C1 segment of cervical spinal cord (tissue), 14 donors: ENCODE data around the gene HHIPL2.
"Not testable (repeated sequence)": the region's sequence is repeated elsewhere in the genome, so short reads cannot be mapped to it uniquely, and the experiment has no call there.

ENCODE experiments used
- DNase-seq, 14 donors: peaks; one replicate each; lab custom pipeline; 2025; lab: John Stamatoyannopoulos, UW

HHIPL2 gene

DNA sequence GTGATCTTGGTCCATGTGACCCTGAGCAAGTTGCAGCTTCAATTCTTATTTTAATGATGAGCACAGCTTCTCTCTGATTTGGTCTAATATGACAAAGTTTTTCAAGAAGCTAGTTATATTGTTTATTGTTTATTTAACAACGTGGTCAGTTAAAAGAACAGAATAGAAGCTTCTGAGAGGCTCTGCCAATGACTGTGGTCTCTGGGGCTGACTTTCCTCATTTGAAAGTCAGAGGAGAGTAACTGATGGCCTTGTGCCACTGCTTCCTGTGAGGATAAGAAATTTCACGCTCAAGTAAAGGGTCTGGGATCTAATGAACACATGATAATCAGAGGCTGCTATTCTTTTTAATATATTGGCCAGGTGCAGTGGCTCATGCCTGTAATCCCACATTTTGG, 7.3 kb downstream of the HHIPL2 start:
- DNase-seq = no peak

DNA sequence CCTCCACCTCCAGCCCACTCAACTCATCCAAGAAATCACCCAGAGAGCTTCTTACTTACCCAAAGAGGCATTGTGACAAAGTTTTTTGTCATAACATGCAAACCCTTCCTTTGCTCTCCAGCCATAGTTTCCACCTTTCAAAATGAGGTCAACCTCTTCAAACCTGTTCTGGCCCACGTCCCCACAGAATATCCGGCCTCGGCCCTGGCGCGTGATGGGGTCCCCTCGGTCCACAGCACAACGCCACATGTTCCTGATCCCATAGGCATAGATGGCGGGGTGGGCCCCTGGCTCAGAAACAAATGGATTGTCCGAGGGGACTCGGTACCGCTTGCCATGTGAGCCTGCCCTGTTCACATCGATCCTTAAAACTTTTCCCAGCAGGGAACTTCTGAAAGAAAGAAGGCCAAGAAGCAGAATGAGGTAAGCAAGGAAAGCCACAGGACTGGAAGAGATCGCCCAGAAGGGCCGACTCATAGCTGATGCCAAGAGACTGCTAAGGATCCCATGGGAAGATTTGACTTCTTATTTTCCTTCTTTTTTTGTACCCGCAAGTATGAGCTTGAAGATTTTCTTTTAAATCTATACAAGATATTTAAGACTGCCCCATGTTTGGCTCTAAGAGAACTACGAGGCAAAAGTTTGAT, 7.8 kb downstream of the HHIPL2 start:
- no peak for DNase-seq

DNA sequence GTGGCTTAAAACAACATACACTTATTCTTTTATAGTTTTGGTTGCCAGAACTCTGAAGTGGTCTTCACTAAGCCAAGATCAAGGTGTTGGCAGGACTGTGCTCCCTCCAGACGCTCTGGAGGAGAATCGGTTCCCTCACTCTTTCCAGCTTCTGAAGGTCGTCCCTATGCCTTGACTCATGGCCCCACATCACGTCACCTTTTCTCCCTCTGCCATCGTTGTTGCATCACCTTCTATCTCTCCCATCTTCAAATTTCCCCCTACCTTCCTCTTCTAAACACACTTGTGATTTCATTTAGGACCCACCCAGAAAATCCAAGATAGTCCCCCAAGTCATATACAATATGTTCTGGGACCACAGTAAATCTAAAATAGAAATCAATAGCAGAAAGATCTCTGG, 12.4 kb downstream of the HHIPL2 start:
- DNase-seq = no peak

DNA sequence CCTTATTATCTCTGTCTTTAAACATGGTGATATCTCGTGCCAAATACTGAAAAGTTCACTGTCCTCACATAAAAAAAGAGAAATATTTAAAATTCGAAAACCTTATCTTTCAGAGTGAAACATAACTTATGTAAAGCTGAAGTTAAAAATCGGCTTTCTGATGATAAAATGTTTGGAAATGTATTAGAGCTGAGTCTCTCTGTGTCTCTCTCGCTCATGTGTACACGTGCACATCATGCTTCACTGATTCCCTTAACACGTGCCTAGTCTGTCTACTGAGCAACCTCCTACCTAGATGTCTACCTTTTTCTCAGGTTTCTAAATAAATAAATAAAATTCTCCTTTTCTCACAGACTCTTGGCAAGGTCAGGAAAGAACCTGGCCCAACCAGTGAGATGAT, 17.1 kb downstream of the HHIPL2 start:
- DNase-seq = no peak

DNA sequence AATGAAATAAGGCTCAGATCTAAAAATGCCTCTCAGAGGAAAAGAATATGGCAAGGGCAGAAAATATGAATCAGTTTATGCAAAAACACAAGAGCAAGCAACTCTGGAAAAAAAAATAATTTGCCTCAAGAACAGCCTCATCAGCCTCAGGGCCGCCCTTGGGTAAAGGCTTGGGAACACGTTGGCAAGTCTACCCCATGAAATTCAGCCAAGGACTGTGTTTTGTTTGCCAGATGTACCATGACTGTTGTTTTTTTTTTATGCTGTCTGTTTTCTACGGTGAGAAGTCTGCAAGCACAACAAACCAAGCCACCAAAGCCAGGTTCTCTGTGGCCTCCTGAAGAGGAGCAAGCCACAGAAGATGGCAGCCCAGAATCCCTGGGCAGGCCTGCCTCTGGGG, 18.0 kb downstream of the HHIPL2 start:
- DNase-seq = no peak

DNA sequence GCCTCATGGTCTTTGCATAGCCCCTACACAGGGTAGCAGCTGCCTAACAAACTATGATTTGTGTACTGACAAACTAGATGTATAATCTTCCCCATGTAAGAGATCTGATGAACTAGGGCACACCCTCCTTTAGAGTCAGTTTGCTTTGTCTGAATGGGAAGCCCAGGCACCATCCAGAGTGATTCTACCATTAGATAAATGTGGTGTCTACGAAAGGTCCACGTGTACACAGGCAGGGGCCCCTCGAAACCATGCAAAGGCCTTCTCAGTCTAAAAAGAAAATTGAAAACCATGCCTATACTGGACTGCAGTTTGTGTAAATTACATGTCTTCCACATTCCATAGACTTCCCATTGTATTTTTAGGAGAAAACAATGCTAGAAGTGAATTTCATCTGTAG, 18.7 kb downstream of the HHIPL2 start:
- no peak for DNase-seq

DNA sequence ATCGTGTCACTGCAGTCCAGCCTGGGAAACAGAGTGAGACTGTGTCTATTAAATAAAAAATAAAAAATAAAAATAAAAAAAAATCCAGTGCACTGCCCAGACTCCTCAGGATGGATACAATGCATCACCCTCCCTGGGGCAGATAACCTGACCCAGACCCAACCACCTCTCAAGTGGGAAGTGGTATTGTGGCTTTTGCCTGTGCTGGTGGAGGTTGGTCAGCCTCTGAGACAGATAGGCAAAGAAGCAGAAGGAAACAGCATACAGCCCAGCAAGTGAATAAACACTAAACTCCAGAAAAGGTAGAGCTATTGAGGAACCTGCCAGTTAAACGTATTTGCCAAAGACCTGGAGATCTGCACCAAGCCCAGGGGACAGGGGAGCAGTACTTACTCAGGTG, 22.0 kb downstream of the HHIPL2 start:
- no peak for DNase-seq

DNA sequence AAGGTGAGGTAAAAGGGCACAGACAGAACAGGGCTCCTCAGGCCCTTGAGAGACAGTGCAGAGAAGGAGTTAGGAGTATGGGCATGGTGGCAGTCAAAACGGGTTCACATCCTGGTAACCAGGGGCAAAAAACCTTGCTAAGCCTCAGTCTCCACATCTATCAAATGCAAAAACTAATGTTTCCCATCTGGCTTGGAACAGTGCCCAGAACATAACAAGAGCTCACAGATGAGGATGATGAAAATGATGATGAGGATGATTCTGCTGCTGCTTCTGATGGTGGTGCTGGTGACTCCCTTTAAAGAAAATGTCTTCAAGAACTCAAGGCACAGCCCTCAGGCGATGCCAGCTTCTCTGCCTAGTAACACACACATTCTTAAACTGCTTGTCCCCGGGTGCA, 24.1 kb downstream of the HHIPL2 start:
- DNase-seq = no peak

DNA sequence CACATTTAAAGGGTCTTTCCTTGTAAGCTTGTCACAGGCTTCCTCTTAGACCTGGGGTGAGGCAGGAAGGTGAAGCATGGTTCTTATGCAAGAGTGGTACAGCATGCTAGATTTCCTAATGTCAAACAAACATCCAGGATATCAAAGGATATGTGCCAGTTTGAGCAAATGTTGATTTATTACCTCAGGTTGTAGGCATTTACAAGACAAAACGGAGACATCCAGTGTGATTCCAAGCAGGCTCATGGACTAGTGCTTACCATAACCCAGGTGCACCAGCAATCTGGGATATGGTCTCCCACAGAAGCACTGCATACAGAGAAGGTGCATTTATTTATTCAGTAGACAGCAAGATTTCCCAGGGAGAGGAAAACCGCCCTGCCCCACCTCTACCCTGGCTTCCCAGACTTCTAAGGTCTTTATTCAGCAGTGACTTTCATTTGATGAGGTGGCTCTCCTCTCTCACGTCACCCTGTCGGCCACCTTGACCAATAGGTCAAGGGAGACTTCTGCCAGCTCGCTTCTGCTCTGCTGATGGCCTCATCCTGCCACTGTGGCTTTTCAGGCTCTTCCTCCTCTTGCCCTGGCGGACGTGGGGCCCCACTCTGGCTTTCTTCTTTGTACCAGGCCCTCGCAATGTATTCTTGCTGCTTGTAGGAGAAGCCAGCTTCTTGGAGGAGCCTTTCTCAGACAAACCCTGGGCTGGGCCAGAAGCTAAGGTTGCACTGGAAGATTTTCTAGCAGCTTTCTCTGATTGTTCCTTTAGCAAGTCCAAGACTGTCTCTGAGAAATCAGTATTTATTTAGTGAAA, 25.6 kb downstream of the HHIPL2 start:
- no peak for DNase-seq

DNA sequence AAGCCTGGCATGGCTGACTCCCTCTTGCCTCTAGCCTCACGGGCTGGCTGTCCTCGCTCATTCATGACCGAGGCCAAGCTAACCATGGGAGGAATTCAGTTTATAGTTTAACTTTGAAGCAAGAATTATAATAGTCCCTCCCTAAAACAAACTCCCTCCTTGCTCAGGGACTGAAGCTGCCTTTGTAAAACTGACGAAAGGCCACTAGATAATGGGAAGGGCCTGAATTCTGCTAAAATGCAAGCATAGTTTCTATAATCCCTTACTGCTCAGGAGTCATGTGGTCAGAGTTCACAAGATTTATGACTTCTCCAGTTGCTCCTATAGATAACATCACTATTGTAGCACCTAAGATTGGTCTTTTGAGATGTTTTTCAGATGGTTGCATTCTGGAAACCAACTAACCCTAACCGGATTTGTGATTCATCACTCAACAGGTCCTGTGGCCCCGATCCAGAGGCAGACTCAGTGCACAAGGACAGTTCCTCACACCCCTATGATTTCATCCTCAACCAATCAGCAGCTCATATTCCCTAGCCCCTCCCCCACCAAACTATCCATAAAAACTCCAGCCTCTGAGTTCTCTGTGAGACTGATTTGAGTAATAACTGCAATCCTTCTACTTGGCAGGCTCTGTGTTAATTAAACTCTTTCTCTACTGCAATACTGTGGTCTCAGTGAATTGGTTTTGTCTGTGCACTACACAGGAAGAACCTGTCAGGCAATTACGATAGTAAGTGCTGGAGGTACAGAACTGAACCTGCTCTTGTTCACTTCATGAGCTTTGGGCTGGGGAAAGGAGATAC, 26.4 kb downstream of the HHIPL2 start:
- DNase-seq = no peak

DNA sequence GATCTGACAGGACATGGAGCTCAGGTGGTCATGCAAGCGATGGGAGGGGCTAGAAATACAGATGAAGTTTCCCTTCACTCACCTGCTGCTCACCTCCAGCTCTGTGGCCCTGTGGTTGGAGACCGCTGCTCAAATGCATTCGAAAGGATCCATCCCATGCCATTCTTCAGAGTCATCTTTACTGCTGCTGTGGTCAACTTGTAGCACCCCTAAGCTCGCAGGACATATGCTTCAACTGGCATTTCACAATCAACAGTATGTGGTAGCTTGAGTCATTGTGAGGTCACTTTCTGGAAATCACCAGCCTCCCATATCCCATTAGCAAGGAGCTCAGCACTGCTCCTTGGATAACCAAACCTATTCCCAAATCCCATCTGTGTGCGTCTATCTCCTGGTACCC, 58.4 kb downstream of the HHIPL2 start:
- DNase-seq = not testable (repeated sequence)

DNA sequence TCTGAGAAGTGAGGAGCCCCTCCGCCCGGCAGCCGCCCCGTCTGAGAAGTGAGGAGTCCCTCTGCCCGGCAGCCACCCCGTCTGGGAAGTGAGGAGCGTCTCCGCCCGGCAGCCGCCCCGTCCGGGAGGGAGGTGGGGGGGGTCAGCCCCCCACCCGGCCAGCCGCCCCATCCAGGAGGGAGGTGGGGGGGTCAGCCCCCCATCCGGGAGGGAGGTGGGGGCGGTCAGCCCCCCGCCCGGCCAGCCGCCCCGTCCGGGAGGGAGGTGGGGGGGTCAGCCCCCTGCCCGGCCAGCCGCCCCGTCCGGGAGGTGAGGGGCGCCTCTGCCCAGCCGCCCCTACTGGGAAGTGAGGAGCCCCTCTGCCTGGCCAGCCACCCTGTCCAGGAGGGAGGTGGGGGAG, 60.1 kb downstream of the HHIPL2 start:
- DNase-seq = not testable (repeated sequence)

DNA sequence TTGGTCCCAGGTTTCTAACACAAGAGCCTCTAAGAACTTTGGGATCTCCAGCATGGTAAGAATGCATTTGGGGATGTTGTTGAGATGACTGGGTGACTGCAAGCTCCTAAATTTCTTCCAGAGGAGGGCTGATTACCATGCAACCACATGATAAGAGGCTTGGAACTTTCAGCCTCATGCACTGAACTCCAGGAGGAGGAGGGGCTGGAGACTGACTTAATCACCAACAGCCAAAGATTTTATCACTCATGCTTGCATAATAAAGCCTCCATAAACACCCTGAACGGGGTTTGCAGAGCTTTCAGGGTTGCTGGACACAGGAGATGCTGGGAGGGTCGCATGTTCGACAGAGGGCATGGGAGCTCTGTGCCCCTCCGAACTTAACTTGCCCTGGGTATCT, 63.9 kb downstream of the HHIPL2 start:
- not testable (repeated sequence) for DNase-seq

DNA sequence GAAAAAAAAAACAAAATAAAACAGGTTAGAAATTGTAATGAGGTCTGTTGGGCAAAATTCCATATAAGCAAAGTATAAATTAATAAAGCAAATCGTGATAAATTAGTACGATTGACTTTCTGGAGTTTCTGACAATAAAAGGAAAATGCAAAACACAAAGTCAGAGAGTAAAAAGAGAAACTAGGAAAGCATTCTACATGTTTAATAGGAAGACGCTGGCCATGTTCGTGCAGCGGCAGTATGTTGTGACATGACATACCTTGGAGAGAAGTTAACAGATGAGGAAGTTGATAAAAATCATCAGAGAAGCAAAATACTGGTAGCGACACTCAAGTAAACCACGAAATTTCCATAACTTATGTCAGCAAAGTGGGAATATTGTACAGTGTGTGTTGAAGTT, 68.3 kb downstream of the HHIPL2 start:
- not testable (repeated sequence) for DNase-seq

DNA sequence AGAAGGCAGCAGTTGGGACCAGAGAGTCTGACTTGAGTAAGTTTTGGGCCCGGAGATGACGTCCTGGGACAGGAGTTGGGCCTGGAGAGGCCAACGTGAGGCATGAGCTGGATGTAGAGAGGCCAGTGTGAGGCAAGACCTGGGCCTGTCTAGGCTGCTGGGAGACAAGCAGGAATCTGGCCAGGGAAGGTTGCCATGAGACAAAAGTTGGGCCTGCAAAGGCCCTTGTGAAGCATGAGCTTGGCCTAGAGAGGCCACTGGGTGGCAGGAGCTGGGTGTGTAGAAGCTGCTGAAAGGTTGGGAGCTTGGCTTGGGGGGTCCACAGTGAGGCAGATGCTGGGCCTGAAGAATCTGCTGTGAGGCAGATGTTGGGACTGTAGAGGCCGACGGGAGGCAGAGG, 71.5 kb downstream of the HHIPL2 start:
- DNase-seq = not testable (repeated sequence)

DNA sequence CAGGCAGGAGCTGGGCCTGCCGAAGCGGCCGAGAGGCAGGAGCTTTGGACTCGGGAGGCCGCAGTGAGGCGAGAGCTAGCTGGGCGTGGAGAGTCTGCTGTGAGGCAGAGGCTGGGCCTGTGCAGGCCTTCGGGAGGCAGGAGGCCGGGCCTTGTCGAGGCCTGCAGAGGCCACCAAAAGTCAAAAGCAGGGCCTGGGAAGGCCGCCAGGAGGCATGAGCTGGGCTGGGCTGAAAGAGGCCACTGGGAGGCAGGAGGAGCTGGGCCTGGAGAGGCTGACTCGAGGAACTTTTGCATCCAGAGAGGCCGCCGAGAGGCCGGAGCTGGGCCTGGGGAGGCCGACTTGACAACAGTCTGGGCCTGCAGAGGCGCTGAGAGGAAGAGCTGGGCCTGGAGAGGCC, 74.2 kb downstream of the HHIPL2 start:
- DNase-seq = not testable (repeated sequence)

DNA sequence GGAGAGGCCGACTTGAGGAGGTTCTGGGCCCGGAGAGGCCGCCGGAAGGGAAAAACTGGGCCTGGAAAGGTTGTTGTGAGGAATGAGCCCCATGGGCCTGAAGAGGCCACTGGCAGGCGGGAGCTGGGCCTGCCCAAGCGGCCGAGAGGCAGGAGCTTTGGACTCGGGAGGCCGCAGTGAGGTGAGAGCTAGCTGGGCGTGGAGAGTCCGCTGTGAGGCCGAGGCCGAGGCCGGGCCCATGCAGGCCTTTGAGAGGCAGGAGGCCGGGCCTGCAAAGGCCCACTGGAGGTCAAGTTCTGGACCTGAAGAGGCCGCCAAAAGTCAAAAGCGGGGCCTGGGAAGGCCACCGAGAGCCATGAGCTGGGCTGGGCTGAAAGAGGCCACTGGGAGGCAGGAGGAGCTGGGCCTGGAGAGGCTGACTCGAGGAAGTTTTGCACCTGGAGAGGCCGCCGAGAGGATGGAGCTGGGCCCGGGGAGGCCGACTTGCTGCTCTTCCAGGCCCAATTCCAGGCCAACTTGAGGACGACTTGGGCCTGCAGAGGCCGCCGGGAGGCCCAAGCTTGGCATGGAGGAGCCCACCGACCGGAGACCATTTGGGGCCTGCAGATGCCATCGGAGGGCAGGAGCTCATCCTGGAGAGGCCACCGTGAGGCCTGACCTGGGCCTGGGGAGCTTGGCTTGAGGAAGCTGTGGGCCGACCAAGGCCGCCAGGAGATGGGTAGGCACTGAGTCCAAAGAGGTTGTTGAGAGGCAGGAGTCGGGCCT, 74.9 kb downstream of the HHIPL2 start:
- not testable (repeated sequence) for DNase-seq
